NCI-H2196 treated with DMSO at 0.1 percent for 48 hours (cell line): ENCODE data around the gene S100A6.
"Not testable (repeated sequence)": the region's sequence is repeated elsewhere in the genome, so short reads cannot be mapped to it uniquely, and the experiment has no call there.

Experiments used
- DNase-seq: peaks from one replicate; lab custom pipeline; 2025; ENCODE audit not compliant: unreplicated experiment; lab: John Stamatoyannopoulos, UW

S100A6 gene

DNA sequence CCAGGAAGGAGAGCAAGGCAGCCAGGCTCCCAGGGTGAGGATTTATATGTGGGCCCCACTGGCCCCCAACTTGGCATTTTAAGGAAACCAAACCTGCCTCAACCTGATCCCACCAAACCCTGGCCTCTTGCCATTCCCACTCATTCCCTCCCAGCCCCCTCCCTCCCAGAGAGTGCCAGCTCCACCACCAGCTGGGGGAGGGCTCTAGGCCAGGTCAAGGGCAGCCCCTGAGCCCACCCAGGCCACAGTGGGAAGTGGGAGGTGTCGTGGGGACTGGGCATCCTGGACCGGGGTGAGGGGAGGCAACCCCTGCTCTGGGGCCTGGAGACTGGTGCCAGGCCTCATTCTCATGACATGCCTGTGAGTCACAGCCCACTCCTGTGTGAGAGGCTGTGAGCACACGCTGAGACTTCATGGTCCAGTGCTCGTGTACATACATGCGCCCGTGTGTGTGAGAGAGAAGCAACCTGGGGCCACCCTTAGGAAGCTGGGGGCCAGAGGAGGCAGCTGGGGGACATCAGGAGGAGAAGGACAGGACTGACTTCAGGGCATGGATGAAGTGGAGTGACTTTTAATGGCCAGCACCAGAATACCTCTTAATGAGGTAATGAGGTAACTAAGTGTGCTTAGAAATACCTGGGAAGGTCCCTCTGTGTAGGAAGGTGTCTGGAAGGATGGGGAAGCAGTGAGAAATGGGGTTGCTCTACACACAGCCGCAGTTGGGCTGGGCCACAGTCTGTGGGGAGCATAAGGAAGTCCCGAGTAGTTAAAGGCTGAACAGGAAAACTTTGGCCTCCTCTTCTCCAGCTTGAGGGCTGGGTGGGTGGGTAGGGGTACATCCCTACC lies 30.0 kb upstream of the S100A6 start, which contains the start of gene S100A2:
Gene S100A2 (minus strand): TSS at position 316 of the 846 bp plus-strand sequence. CDS start 1,967 bp downstream, outside the sequence.
- DNase-seq: no peak

DNA sequence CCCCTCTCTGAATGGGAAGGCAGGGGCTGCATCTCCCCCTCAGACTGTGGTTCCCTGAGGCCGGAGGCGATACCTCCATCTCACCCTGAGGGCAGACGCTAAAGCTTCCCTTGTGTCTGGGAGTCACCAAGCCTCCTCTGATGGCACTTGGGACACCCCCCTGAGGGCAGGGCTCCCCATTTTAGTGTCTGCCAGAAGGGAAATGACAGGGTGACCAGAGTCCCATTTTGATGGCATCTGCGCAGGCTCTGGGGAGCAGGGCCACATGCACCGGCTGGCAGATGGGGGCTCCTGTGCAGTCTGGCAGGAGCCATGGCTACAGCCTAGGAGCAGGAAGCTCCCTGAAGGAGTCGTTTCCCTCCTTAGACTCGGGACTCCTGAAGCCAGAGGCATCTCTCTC lies 28.2 kb upstream of the S100A6 start:
- no peak for DNase-seq

DNA sequence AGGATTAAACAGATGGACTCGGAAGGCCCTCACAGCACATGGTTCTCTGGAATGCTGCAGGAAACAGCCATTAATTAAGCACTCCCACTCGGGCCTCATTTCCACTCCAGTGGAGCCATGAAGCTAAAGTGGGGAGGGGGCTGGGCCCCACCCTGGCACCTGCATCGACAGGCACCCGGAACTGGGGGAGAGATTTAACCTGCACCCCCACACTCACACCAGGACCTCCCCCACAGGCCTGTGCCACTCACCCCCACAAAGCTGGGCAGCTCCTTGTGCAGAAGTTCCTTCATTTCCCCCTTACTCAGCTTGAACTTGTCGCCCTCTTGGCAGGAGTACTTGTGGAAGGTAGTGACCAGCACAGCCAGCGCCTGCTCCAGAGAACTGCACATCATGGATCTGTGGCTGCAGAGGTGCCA lies 27.7 kb upstream of the S100A6 start:
- no peak for DNase-seq

DNA sequence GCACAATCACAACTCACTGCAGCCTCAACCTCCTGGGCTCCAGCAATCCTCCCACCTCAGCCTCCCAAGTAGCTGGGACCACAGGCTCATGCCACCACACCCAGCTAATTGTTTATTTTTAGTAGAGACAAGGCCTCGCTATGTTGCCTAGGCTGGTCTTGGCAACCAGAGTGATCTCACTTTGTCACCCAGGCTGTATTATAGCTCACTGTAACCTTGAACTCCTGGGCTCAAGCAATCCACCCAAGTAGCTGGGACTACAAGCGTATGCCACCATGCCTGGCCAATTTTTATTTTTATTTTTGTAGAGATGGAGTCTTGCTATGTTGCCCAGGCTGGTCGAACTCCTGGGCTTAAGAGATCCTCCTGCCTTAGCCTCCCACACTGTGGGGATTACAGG lies 26.2 kb upstream of the S100A6 start:
- not testable (repeated sequence) for DNase-seq

DNA sequence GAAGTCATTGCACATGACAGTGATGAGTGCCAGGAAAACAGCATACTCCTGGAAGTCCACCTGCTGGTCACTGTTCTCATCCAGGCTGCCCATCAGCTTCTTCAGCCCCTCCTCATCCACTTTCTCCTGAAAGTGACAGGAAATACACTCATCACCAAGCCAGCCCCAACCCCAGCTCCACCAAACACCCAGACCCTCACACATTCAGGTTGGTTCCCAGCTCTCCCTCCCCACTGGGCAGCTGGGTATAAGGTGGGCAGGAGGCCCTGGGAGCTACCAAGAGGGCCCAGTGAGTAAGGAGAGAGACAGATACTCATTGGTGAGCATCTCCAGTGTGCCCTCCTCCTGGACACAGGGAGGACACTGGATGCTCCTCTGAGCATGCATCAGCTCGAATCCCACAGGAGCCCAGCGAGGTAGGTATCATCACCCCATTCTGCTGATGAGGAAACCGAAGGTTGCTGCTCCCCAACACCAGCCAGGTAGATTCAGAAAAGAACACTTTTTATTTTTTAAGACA lies 25.7 kb upstream of the S100A6 start:
- no peak for DNase-seq

DNA sequence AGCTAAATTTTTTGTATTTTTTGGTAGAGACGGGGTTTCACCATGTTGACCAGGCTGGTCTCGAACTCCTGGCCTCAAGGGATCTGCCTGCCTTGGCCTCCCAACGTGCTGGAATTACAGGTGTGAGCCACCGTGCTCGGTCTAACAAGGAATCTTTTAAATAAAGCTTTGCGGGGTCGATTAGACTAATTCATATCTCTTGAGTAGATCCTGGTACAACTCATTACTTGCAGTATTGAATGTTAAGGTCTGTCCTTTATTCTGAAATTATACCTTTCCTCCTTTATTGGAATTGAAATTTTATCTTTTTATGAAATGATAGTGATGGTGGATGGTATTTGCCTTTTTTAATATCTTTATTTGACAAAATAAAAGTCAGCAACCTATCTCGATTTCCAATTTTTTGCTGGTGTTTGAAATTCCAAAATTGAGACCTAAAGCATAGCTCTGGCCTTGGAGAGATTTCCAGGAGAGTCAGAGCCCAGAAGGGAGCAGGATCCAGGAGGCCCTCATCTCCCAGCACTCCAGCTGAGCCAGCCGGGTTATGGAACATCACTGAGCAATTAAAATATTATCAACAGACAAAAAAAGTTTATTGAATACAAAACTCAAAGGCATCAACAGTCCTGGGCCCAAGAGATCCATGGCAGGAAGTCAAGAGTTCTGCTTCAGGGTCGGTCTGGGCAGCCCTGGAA lies 25.1 kb upstream of the S100A6 start:
- DNase-seq: no peak

DNA sequence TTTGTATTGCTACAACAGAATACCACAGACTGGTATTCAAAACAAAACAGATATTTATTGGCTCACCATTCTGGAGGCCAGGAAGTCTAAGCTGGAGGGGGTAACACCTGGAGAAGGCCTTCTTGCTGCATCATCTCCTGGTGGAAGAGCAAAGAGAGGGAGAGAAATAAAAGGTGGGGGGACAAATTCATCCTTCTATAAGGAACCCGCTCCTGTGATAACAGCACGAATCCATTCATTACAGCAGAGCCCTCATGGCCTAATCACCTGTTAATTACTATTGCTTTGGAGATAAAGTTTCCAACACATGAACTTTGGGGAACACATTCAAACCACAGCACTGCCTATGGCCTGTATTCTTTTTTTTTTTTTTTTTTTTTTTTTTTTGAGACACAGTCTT lies 24.4 kb upstream of the S100A6 start:
- DNase-seq: no peak

DNA sequence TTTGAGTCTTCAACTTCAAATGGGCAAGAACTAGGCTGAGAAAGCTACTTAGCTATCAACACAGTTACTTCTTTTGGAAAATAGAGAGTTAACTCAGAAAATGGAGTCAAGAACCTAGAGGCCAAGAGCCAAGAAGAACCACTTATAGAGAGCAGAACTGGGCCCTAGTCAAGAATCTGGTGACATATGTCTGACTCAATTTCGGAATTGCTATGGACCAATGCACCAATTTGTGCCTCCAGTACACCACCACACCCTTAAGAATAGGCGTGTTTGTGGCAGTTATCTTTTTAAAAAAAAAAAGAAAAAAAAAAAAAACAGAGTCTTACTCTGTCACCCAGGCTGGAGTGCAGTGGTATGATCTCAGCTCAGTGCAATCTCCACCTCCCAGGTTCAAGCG lies 22.1 kb upstream of the S100A6 start:
- no peak for DNase-seq

DNA sequence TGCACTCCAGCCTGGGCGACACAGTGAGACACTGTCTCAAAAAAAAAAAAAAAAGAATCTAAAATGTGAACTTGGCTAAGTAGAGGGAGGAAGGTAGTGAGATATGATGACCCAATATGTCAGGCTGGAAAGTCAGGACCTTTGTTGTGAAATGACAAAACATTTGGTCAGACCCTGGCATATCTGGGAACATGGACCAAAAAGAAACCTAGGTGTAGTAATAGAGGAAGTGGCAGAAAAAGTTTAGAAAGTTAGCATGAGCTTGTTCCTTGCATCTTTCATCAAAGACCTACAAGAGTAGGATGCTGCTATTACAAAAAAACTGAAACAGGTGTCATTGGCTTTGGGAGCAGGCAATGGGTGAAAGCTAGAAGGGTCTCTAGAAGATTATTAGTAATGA lies 20.6 kb upstream of the S100A6 start:
- DNase-seq: no peak

DNA sequence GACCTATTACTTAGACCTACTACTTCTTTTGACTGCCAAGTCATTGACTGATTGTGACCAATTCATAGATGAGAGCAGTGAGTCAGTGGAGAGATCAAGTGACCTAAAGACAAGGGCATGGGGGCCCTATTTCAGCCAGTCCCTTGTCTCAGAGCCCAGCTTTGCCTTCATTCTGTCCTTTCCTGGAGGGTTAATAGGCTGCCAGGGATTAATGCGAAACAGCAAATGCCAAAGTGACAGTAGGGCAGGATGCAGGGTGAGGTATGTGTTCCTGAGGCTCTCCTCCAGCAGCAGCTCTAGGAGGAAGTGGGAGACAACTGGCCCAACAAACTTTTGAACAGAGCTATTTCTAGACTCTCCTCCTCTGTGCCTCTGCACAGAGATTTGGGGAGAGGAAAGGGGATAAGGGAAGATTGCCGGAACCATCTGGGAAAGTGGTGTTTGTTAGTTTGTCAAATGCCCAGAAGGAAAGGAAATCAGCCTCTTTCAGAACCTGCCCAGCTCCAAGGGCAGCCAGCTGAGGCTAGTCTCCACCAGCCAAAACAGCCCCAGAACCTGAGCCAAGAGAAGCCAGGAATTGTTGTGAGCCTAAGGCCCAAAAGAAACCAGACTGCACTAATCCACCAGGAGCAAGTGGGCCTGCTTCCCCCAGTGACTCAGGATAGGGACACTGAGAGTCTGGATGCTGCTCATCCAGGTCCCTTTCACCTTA lies 18.2 kb upstream of the S100A6 start:
- no peak for DNase-seq

DNA sequence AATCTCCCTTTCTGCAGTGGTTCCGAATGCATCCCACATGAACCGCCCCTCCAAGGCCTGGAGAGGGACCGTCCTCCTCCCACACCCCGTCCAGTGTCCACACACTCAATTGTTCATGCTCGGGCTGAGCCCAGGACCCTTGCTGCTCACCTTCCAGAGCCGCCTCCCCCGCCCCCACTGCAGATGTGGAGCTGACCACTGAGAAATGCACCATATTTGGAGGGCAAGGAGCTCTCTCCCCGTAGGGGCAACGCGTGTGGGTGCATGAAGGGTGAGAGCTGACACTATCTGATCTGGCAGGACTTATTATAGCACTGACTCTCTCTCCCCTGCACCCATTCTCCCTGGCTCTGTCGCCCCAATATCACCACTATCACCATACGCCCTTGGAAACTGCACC lies 17.3 kb upstream of the S100A6 start:
- no peak for DNase-seq

DNA sequence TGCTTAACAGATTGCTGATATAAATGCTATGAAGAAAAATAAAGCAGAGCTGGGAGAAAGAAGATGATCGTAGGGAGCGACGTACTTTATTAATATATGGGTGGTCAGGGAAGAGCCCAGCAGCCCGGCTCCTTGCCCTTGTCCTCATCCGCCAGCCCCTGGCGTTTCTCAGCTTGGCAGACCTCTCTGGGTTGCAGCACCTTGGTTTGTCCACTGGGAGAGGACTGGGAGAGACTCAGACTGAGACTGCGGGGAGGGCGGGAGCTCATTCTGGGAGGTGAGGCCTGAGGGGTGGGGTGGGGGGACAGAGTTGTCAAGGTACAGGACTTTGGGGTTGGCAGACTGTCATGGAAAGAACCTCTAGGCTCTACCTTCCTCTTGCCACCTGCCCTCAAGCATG lies 16.5 kb upstream of the S100A6 start:
- DNase-seq: no peak

DNA sequence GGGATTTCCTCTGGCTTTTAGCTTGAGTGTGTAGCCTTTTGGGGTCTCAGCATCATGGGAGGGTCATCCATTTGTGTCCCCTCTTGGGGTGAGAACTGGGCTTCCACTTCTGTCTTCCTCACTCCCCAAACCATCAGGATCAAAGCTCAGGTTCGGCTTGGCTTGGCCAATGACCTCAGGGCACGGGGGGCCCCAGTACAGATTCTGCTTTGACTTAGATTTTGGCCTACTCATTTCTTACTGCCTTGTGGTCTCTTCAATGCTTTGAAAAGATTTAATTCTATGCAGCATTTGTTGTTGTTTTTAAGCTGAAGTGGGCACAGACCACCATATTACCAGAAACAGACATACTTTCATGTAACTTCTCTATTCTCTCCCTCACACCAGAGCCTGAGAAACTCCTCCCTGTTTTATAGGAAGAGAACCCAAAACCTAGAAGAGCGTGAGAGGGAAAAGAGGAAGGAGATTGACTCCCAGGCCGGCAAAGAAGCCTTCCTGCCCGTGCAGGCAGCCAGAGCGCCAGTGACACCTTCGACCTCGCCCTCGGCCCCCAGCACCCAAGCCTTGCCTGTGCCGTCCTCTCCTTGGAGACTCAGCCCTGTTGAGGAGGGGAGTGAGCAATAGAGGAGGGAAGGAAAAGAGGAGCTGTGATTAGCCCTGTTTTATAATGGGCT lies 15.2 kb upstream of the S100A6 start:
- DNase-seq: no peak

DNA sequence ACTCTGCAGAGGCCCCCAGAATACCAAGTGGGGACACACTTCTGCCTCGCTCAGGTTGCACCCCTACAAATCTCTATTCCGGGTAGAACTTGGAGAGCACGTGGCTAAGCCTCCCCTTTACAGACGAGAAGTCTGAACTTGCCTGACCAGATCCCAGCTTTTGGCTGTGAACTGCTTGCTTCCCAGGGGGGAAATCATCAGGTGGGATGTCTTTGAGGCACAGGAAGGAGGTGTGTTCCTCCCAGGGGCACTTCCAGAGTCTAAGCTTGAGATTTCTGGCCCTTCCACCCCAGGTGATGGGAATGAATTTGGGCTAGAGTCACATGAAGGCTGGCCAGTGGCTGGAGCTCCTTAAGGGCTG lies 14.6 kb upstream of the S100A6 start:
- DNase-seq: no peak

DNA sequence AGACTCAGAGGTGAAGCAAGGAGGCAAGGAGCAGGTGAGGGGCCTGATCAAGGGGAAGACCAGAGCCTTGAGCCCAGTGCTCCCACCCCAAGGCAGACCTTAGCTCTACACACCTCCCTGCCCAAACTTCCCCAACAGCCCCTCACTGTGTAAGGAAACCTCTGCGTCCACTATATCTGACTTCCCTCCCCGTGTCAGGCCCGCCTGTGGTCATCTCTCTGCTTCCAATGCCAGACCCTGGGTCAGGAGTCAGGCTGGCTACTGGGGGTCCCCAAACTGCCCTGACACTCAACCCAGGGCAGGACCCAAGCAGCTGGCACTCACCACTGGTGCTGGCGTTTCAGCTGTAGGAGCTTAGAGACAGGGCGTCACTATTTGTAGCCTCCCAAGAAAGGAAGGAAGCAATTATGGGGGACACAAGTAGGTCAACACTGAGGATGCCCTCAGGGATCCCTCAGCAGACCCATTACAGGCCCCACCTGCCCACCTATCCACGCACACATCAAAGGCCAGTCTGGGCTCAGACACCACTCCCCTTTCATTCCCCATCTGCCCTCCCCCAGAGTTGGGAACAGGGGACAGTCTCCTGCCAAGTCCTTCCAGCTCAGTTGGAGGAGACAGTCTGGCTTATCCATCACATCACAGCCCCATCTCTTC lies 14.1 kb upstream of the S100A6 start:
- no peak for DNase-seq

DNA sequence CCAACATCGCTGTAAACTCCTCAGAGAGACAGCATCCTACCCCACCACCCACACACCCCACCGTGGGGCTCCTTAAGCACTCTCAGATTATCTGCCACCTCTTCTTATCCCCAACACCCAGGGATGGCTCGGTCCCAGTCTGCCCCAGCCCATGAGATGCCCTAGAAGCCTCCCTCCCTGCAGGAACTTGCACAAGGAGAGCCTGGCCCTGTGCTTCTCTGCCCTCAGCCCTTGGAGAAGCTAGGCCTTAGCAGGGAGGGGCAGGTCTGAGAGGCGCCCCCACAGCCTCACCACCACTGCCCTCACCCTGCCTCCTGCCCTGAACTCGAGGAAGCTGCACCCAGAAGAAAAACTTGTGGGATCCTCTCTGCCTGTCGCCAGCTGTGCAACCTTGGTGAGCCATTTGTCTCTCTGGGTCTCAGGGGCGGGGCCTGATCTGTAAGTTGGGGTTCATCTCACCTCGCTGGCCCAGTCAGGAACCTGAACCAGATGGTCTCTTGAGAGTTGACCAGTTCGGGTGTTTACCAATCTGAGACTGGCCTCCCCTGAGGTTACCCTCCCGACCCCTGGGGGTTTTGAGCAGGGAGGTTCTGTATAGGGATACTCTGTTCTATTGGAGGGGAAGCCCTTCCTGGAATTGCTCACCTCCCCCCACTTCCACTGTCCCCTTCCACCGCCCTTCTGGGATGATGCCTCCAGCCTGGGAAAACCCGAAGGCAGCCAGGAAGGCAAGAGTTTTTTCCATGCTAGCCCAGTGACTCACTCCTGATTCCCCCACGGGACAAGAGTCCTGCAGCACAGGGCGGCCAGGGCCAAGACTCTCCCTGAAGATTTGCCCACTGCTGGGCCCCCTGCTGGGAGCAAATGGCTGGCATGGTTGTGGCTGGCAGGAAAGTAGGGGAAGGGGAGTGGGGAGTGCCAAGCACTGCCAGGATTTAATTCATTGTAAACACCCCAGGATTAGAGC lies 13.2 kb upstream of the S100A6 start, which contains the start of gene S100A3:
Gene S100A3 (minus strand): TSS at position 537 of the 967 bp plus-strand sequence. CDS start 773 bp downstream, outside the sequence.
- no peak for DNase-seq

DNA sequence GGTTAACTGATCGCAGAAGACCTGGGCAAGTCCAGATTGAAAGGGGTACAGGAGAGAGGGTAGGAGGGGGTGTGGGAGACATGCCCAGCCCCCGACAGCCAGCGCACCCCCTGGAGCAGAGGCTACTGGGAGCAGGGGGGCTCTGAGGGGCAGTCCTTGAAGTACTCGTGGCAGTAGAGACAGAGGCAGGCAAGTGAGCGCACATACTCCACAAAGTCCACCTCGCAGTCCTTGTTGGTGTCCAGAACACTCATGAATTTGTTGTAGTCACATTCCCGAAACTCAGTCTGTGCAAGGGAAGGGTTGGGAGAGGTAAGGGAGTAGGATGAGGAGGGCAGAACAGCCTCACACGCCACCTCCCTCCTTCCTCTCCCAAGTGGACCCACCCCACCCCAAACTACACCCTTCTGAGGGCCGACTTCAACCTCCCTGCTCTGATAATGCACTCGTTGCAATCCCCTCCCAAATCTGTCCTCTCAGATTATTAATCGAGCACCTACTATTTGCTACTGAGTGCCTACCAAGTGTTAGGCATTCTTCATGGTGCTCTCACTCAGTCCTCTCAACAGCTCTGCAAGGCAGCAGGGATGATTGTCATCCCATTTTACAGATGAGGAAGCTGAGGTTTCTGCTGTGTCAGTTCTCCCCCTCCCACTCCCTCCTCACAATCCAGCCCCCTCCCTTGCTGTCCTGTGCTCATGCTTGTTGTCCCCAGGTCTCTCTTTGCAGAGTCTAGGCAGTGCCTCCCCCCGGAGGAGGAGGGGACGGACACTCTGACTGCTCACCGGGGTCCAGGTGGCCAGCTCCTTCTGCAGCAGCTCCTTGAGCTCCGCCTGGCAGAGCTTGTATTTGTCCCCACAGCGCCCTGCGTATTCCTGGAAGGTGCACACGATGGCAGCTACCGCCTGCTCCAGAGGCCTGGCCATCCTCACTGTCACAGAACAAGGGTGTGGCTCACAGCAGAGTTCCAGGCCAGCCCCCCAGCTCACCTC lies 12.1 kb upstream of the S100A6 start:
- DNase-seq: no peak
